ENCODE measurements around the gene TCF4. TPM values are rescaled to one million over a fixed set of nuclear protein-coding genes. Genes with fewer than 3 reads are reported as not detected.

Gene TCF4
- total and polyA plus RNA-seq, 4 donors: 4.3 to 15.3 (median 11.5) TPM

- 92% methylated on average over 3 of the region's 3 CpGs for WGBS
- no peak overlapping the region for H3K9ac ChIP-seq (ENCODE audit: low read depth in 1 of 2, low read length in 2 of 2)
- H3K4me3 ChIP-seq (ENCODE audit: low read depth in 1 of 3, low read length in 3 of 3): no peak overlapping the region
- H3K4me1 ChIP-seq (ENCODE audit: control insufficient read depth in 4 of 4, insufficient read depth in 4 of 4, low read length in 3 of 4): no peaks in the 10 kb centered on the region
- no peak for DNase-seq (ENCODE audit: low spot score)
- H3K27me3 ChIP-seq (ENCODE audit: control insufficient read depth in 4 of 4, insufficient read depth in 4 of 4, low read length in 3 of 4): no peaks in the 10 kb centered on the region
- TF ChIP-seq GABPA (IDR thresholded peaks at IDR 0.05 in 1 of 2, conservative IDR thresholded peaks at IDR 0.05 in 1 of 2): no peak
- no peak for TF ChIP-seq TAF1 (conservative IDR thresholded peaks at IDR 0.05)
- TF ChIP-seq RAD21 (IDR thresholded peaks at IDR 0.05): no peak
- TF ChIP-seq FOXA2 (IDR thresholded peaks at IDR 0.05): no peak
- TF ChIP-seq CTCF (IDR thresholded peaks at IDR 0.05; ENCODE audit: low read depth, low read length, missing input control): no peak
- TF ChIP-seq FOXA1 (IDR thresholded peaks at IDR 0.05): no peak
- TF ChIP-seq HNF4G (IDR thresholded peaks at IDR 0.05): no peak
- TF ChIP-seq ATF3 (IDR thresholded peaks at IDR 0.05): no peak
- no peaks in the 10 kb centered on the region for H3K36me3 ChIP-seq (ENCODE audit: control insufficient read depth in 4 of 4, insufficient read depth in 3 of 4, low read depth in 1 of 4, low read length in 3 of 4)
- H3K27ac ChIP-seq (ENCODE audit: low read depth in 1 of 2, low read length in 2 of 2): no peak overlapping the region
- no peaks in the 10 kb centered on the region for H3K9me3 ChIP-seq (ENCODE audit: control insufficient read depth in 4 of 4, low read length in 3 of 4)
Measured at GRCh38 chr18:55499526-55499925, 88.5 kb downstream of the TCF4 start.

GRCh38 chr18:55497825-55498403 is 90.1 kb downstream of the TCF4 start:
- no peak for DNase-seq (ENCODE audit: low spot score)
- Histone ChIP-seq H3K9ac (ENCODE audit: low read depth in 1 of 2, low read length in 2 of 2) (no peak overlapping the region), H3K4me3 (ENCODE audit: low read depth in 1 of 3, low read length in 3 of 3) (no peak overlapping the region), H3K36me3 (ENCODE audit: control insufficient read depth in 4 of 4, insufficient read depth in 3 of 4, low read depth in 1 of 4, low read length in 3 of 4) (no peaks in the 10 kb centered on the region), H3K4me1 (ENCODE audit: control insufficient read depth in 4 of 4, insufficient read depth in 4 of 4, low read length in 3 of 4) (no peaks in the 10 kb centered on the region), H3K27me3 (ENCODE audit: control insufficient read depth in 4 of 4, insufficient read depth in 4 of 4, low read length in 3 of 4) (no peaks in the 10 kb centered on the region), H3K27ac (ENCODE audit: low read depth in 1 of 2, low read length in 2 of 2) (no peak overlapping the region), H3K9me3 (ENCODE audit: control insufficient read depth in 4 of 4, low read length in 3 of 4) (no peaks in the 10 kb centered on the region)
- 87% methylated on average over 5 of the region's 5 CpGs for WGBS
- TF ChIP-seq MAX (IDR thresholded peaks at IDR 0.05) (no peak), YY1 (IDR thresholded peaks at IDR 0.05) (no peak)

GRCh38 chr18:55494899-55495298 is 93.1 kb downstream of the TCF4 start:
- Histone ChIP-seq H3K36me3 (ENCODE audit: control insufficient read depth in 4 of 4, insufficient read depth in 3 of 4, low read depth in 1 of 4, low read length in 3 of 4) (no peaks in the 10 kb centered on the region), H3K4me3 (ENCODE audit: low read depth in 1 of 3, low read length in 3 of 3) (no peak overlapping the region), H3K9me3 (ENCODE audit: control insufficient read depth in 4 of 4, low read length in 3 of 4) (no peaks in the 10 kb centered on the region), H3K9ac (ENCODE audit: low read depth in 1 of 2, low read length in 2 of 2) (no peak overlapping the region), H3K4me1 (ENCODE audit: control insufficient read depth in 4 of 4, insufficient read depth in 4 of 4, low read length in 3 of 4) (no peaks in the 10 kb centered on the region), H3K27me3 (ENCODE audit: control insufficient read depth in 4 of 4, insufficient read depth in 4 of 4, low read length in 3 of 4) (no peaks in the 10 kb centered on the region), H3K27ac (ENCODE audit: low read depth in 1 of 2, low read length in 2 of 2) (no peak overlapping the region)
- TF ChIP-seq GABPA (IDR thresholded peaks at IDR 0.05 in 1 of 2, conservative IDR thresholded peaks at IDR 0.05 in 1 of 2) (no peak), RXRA (IDR thresholded peaks at IDR 0.05) (no peak), EGR1 (IDR thresholded peaks at IDR 0.05; ENCODE audit: low read depth in 2 of 2) (no peak), RAD21 (IDR thresholded peaks at IDR 0.05) (no peak), CTCF (IDR thresholded peaks at IDR 0.05; ENCODE audit: low read depth, low read length, missing input control) (no peak), TAF1 (conservative IDR thresholded peaks at IDR 0.05) (no peak), ZBTB33 (IDR thresholded peaks at IDR 0.05) (no peak), MAX (IDR thresholded peaks at IDR 0.05) (no peak), REST (IDR thresholded peaks at IDR 0.05) (no peak), ATF3 (IDR thresholded peaks at IDR 0.05) (no peak)
- no peak for DNase-seq (ENCODE audit: low spot score)
- 82% methylated on average over 1 of the region's 1 CpG for WGBS
